Activated CD4-positive, CD25-positive, alpha-beta regulatory T cell (primary cell): ENCODE results near the gene PIGN.

Experiments
- DNase-seq, 4 experiments: peaks; one replicate each; lab custom pipeline; 2025; lab: John Stamatoyannopoulos, UW

Gene PIGN

GRCh38 chr18:62186774-62187542 lies at the start of gene PIGN, which contains the start of gene RELCH:
Gene PIGN (minus strand): TSS chr18:62187056. CDS start chr18:62161353, 25,703 bp downstream.
Gene RELCH (plus strand): TSS chr18:62187255. CDS start chr18:62187506, 251 bp downstream.
- DNase-seq: peak; percentile 88 to 96 (median 94)

- no peak for DNase-seq
Observed at GRCh38 chr18:62236252-62236651, 49.4 kb upstream of the PIGN start.

- no peak for DNase-seq
Observed at GRCh38 chr18:62226047-62226446, 39.2 kb upstream of the PIGN start.

GRCh38 chr18:62224229-62224628 lies 37.4 kb upstream of the PIGN start:
- DNase-seq: no peak

GRCh38 chr18:62214790-62215189 lies 27.9 kb upstream of the PIGN start:
- DNase-seq: no peak

- DNase-seq: no peak
Observed at GRCh38 chr18:62211325-62211828, 24.5 kb upstream of the PIGN start.

GRCh38 chr18:62210138-62210537 lies 23.3 kb upstream of the PIGN start:
- no peak for DNase-seq

GRCh38 chr18:62209046-62209445 lies 22.2 kb upstream of the PIGN start:
- DNase-seq: no peak

- no peak for DNase-seq
Observed at GRCh38 chr18:62206593-62206992, 19.7 kb upstream of the PIGN start.

- DNase-seq: no peak
Observed at GRCh38 chr18:62205824-62206223, 19.0 kb upstream of the PIGN start.

- DNase-seq: no peak
Observed at GRCh38 chr18:62201870-62202269, 15.0 kb upstream of the PIGN start.

GRCh38 chr18:62200121-62200914 lies 13.5 kb upstream of the PIGN start:
- DNase-seq: no peak

GRCh38 chr18:62199629-62200028 lies 12.8 kb upstream of the PIGN start:
- DNase-seq: no peak

GRCh38 chr18:62198259-62198658 lies 11.4 kb upstream of the PIGN start:
- no peak for DNase-seq

GRCh38 chr18:62196980-62197379 lies 10.1 kb upstream of the PIGN start:
- DNase-seq: no peak

- DNase-seq: no peak
Observed at GRCh38 chr18:62196079-62196478, 9.2 kb upstream of the PIGN start.

- no peak for DNase-seq
Observed at GRCh38 chr18:62189208-62189607, 2.4 kb upstream of the PIGN start.

GRCh38 chr18:62187543-62188510 lies 971 bp upstream of the PIGN start:
- peak in 1 of 4 experiments; percentile 6 for DNase-seq

- no peak for DNase-seq
Observed at GRCh38 chr18:62186499-62186773, 420 bp downstream of the PIGN start.

GRCh38 chr18:62183578-62184195 lies 3.2 kb downstream of the PIGN start:
- DNase-seq: peak in 3 of 4 experiments; percentile 4 to 8 (median 7)

GRCh38 chr18:62182220-62182619 lies 4.6 kb downstream of the PIGN start:
- no peak for DNase-seq
